NCI-H128 (cell line): ENCODE measurements around the gene SYNGR4.
A peak's percentile ranks its signal among the peaks of the same experiment; 100 is the strongest.
"Not testable (repeated sequence)": the region's sequence is repeated elsewhere in the genome, so short reads cannot be mapped to it uniquely, and the experiment has no call there.

Experiments used
- DNase-seq: peaks from one replicate; lab custom pipeline; 2025; ENCODE audit not compliant: unreplicated experiment; lab: John Stamatoyannopoulos, UW

Gene SYNGR4, protein sequence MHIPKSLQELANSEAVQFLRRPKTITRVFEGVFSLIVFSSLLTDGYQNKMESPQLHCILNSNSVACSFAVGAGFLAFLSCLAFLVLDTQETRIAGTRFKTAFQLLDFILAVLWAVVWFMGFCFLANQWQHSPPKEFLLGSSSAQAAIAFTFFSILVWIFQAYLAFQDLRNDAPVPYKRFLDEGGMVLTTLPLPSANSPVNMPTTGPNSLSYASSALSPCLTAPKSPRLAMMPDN

GRCh38 chr19:48363810-48364597, at the start of gene SYNGR4, which contains the start of gene TMEM143:
TSS of gene SYNGR4 (plus strand) at chr19:48364367. CDS start at chr19:48365843, 1,476 bp downstream.
TSS of gene TMEM143 (minus strand) at chr19:48363940. CDS start at chr19:48363920, 20 bp downstream.
- DNase-seq = peak; percentile 99

- no peak for DNase-seq
These were observed 48.5 kb upstream of the SYNGR4 start for GRCh38 chr19:48315712-48316111.

- DNase-seq = not testable (repeated sequence)
These were observed 46.5 kb upstream of the SYNGR4 start for GRCh38 chr19:48317708-48317960.

- no peak for DNase-seq
These were observed 45.7 kb upstream of the SYNGR4 start for GRCh38 chr19:48318286-48318987.

DNA sequence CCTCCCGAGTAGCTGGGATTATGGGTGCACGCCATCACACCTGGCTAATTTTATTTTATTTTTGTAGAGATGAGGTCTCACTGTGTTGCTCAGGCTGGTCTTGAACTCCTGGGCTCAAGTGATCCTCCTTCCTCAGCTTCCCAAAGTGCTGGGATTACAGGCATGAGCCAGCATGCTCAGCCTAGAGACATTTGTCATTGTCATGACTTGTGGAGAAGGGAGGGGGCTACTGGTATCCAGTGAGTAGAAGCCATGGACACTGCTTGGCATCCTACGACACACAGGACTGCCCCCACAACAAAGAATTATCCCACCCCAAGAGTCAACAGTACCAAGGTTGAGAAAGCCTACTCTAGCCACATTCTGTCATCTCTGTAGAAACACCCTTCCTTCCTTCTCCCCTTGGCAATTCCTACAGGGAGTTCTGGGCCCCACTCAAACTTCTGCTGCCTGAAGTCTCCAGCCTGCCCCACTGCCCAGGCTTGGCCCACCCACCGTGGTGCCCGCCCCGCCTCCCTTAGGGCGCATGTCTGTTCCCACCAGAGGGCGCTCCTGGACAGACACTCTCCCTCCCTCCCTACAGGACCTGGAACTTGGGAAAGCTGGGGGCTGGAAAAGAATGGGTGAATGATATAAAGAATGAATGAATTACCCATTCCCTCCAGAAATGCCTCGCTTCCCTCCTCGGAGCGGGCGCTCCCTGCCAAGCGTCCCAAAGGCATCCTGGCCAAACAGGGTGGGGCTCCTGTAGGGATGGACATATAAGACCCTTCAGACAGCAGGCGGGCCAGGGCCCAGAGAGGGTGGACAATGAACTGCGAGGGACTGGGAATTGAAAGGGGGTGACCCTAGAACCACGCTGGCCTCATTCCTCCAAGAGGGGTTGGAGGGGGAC, 44.3 kb upstream of the SYNGR4 start:
- peak; percentile 49 for DNase-seq

GRCh38 chr19:48321372-48321621, 42.9 kb upstream of the SYNGR4 start:
- DNase-seq = peak; percentile 91

DNA sequence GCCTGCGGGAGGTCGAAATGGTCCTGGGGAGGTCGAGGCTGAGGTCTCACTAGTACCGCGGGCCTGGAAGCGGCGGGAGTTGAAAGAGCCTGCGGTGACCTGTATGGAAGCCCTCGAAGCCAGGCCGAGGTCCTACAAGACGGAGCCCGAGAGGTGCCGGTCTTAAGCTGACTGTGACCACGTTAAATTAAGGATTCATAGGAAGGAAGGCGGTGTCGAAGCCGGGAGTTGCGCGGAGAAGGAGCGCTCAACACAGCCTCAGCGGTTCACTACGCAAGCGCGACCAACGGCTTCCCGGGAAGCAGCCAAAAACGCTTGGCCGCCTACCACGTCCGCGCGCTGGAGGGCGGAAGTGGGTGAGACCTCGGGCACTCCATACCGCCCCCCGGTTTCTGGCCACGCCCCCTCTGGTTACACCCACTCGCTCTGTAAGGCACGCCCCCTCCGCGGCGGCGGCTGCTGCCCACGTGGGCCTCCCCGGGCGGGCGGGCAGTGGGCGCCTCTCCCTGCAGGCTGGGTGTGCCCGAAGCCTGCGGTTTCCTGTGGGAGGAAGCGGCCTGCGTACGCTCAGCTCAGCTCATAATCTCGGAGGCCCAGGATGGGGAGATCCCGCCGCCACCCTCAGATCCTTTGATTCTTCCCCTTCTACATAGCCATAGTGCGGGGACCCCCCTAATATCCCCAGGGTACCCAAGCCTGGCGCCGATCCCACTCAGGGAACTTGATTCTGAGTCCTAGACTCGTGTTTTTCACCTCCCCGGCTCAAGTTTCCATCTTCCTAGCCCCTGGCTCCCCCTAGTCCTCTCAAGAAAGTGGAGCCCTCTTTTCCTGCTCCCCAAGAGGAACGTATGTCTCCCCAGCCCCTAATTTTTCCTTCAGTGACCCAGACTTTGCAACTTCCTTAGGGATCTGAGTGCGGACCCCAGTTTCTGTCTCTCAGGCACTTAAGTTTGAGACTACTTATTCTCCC, 42.3 kb upstream of the SYNGR4 start:
- DNase-seq = peak; percentile 95

GRCh38 chr19:48325265-48325910, 38.8 kb upstream of the SYNGR4 start, which contains the start of gene EMP3:
TSS of gene EMP3 (plus strand) at chr19:48325552. CDS start at chr19:48326845, 1,293 bp downstream.
- DNase-seq = no peak

GRCh38 chr19:48329167-48329891, 34.8 kb upstream of the SYNGR4 start:
- no peak for DNase-seq

- peak; percentile 90 for DNase-seq
These were observed 34.0 kb upstream of the SYNGR4 start for GRCh38 chr19:48330012-48330681.

GRCh38 chr19:48332351-48332661, 31.9 kb upstream of the SYNGR4 start:
- no peak for DNase-seq

GRCh38 chr19:48332662-48333466, 31.3 kb upstream of the SYNGR4 start:
- DNase-seq = peak; percentile 99

GRCh38 chr19:48333467-48334384, 30.4 kb upstream of the SYNGR4 start:
- peak; percentile 77 for DNase-seq

GRCh38 chr19:48338253-48338755, 25.9 kb upstream of the SYNGR4 start:
- no peak for DNase-seq

GRCh38 chr19:48338802-48339503, 25.2 kb upstream of the SYNGR4 start:
- no peak for DNase-seq

DNA sequence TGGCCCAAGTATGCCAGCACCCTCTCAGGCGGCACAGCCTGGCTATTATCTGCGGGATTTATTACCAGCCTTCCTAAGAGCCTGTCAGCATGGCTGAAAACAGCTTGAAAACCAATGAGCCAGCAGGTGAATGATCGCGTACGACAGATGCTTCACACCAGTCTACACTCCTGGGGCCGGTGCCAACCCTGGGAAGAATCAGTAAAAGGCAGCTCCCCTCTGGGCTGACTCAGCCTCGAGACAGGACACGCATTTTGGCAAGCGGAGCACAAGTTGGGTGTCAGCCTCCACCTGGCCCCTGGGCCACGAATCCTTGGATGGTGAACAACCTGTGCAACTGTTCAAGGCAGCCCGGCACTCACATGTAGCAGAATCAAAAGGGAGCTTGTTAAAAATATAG, 23.2 kb upstream of the SYNGR4 start:
- peak; percentile 19 for DNase-seq
